Esophagus squamous epithelium (tissue), 4 donors: ENCODE data around the gene NMT2.

Experiments
- POLR2A ChIP-seq, 4 donors: fragments of 450-650 bp; IDR thresholded peaks; one replicate each; pipeline ENCODE4 v1.6.1; 2017; ENCODE audit warnings: antibody characterized with exemption in 4 of 4, mild to moderate bottlenecking in 4 of 4, moderate library complexity in 3 of 4
- TF ChIP-seq, protein P1 (sequence below), 6 experiments: fragments of 450-650 bp in 4 of 6; fragments of 200-600 bp in 2 of 6; sonication (generic) in 2 of 6; IDR thresholded peaks; one replicate each; pipeline ENCODE4 v1.5.1; 2016 to 2019; ENCODE audit warnings: antibody characterized with exemption in 6 of 6, mild to moderate bottlenecking in 4 of 6, moderate library complexity in 4 of 6

- TF ChIP-seq, protein P1, sequence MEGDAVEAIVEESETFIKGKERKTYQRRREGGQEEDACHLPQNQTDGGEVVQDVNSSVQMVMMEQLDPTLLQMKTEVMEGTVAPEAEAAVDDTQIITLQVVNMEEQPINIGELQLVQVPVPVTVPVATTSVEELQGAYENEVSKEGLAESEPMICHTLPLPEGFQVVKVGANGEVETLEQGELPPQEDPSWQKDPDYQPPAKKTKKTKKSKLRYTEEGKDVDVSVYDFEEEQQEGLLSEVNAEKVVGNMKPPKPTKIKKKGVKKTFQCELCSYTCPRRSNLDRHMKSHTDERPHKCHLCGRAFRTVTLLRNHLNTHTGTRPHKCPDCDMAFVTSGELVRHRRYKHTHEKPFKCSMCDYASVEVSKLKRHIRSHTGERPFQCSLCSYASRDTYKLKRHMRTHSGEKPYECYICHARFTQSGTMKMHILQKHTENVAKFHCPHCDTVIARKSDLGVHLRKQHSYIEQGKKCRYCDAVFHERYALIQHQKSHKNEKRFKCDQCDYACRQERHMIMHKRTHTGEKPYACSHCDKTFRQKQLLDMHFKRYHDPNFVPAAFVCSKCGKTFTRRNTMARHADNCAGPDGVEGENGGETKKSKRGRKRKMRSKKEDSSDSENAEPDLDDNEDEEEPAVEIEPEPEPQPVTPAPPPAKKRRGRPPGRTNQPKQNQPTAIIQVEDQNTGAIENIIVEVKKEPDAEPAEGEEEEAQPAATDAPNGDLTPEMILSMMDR (IDR thresholded peaks at IDR 0.05), result no peak
- no peak for TF ChIP-seq POLR2A (IDR thresholded peaks at IDR 0.05)
Observed at GRCh38 chr10:15211464-15211979, 43.0 kb upstream of the NMT2 start.
